ENCODE results near the gene EEF2.
"Not testable (repeated sequence)": the region's sequence is repeated elsewhere in the genome, so short reads cannot be mapped to it uniquely, and the experiment has no call there.

EEF2 gene

GRCh38 chr19:3970313-3970807 is 14.9 kb downstream of the EEF2 start:
- H3K36me3 ChIP-seq (ENCODE audit: control insufficient read depth, insufficient read depth, low read length) = peaks cover 31% of the 10 kb centered on the region
- H3K9me3 ChIP-seq (ENCODE audit: control insufficient read depth, insufficient read depth, low read length) = no peaks in the 10 kb centered on the region
- H3K9ac ChIP-seq (ENCODE audit: low read depth, low read length) = peak overlapping the region; percentile 81
- H3K4me3 ChIP-seq (ENCODE audit: low read depth, low read length) = peak overlapping the region; percentile 89
- peaks cover 8% of the 10 kb centered on the region for H3K4me1 ChIP-seq (ENCODE audit: control insufficient read depth, insufficient read depth, low read length)
- H3K27me3 ChIP-seq (ENCODE audit: control insufficient read depth, insufficient read depth, low read length) = no peaks in the 10 kb centered on the region

GRCh38 chr19:3969435-3970312 is 15.6 kb downstream of the EEF2 start:
- peaks cover 33% of the 10 kb centered on the region for H3K36me3 ChIP-seq (ENCODE audit: control insufficient read depth, insufficient read depth, low read length)
- peak overlapping the region; percentile 89 for H3K4me3 ChIP-seq (ENCODE audit: low read depth, low read length)
- peaks cover 8% of the 10 kb centered on the region for H3K4me1 ChIP-seq (ENCODE audit: control insufficient read depth, insufficient read depth, low read length)
- H3K27me3 ChIP-seq (ENCODE audit: control insufficient read depth, insufficient read depth, low read length) = no peaks in the 10 kb centered on the region
- no peaks in the 10 kb centered on the region for H3K9me3 ChIP-seq (ENCODE audit: control insufficient read depth, insufficient read depth, low read length)
- H3K9ac ChIP-seq (ENCODE audit: low read depth, low read length) = peak overlapping the region; percentile 81

- Histone ChIP-seq H3K36me3 (ENCODE audit: control insufficient read depth, insufficient read depth, low read length) (peaks cover 39% of the 10 kb centered on the region), H3K9me3 (ENCODE audit: control insufficient read depth, insufficient read depth, low read length) (no peaks in the 10 kb centered on the region), H3K27me3 (ENCODE audit: control insufficient read depth, insufficient read depth, low read length) (no peaks in the 10 kb centered on the region), H3K4me1 (ENCODE audit: control insufficient read depth, insufficient read depth, low read length) (peaks cover 8% of the 10 kb centered on the region), H3K4me3 (ENCODE audit: low read depth, low read length) (peak overlapping the region; percentile 89), H3K9ac (ENCODE audit: low read depth, low read length) (peak overlapping the region; percentile 60)
Measured at GRCh38 chr19:3968556-3969434, 16.5 kb downstream of the EEF2 start.

GRCh38 chr19:3967983-3968382 is 17.3 kb downstream of the EEF2 start:
- H3K36me3 ChIP-seq (ENCODE audit: control insufficient read depth, insufficient read depth, low read length) = peaks cover 47% of the 10 kb centered on the region
- not testable (repeated sequence) for H3K9me3 ChIP-seq (ENCODE audit: control insufficient read depth, insufficient read depth, low read length); H3K27me3 ChIP-seq (ENCODE audit: control insufficient read depth, insufficient read depth, low read length); H3K9ac ChIP-seq (ENCODE audit: low read depth, low read length); H3K4me1 ChIP-seq (ENCODE audit: control insufficient read depth, insufficient read depth, low read length); H3K4me3 ChIP-seq (ENCODE audit: low read depth, low read length)

GRCh38 chr19:3966051-3967017 is 18.9 kb downstream of the EEF2 start:
- Histone ChIP-seq H3K9me3 (ENCODE audit: control insufficient read depth, insufficient read depth, low read length) (no peaks in the 10 kb centered on the region), H3K4me3 (ENCODE audit: low read depth, low read length) (no peak overlapping the region), H3K4me1 (ENCODE audit: control insufficient read depth, insufficient read depth, low read length) (peaks cover 8% of the 10 kb centered on the region), H3K9ac (ENCODE audit: low read depth, low read length) (peak overlapping the region; percentile 37), H3K36me3 (ENCODE audit: control insufficient read depth, insufficient read depth, low read length) (peaks cover 57% of the 10 kb centered on the region), H3K27me3 (ENCODE audit: control insufficient read depth, insufficient read depth, low read length) (no peaks in the 10 kb centered on the region)

GRCh38 chr19:3964256-3965194 is 20.7 kb downstream of the EEF2 start:
- Histone ChIP-seq H3K27me3 (ENCODE audit: control insufficient read depth, insufficient read depth, low read length) (no peaks in the 10 kb centered on the region), H3K36me3 (ENCODE audit: control insufficient read depth, insufficient read depth, low read length) (peaks cover 73% of the 10 kb centered on the region), H3K4me1 (ENCODE audit: control insufficient read depth, insufficient read depth, low read length) (peaks cover 8% of the 10 kb centered on the region), H3K9me3 (ENCODE audit: control insufficient read depth, insufficient read depth, low read length) (no peaks in the 10 kb centered on the region), H3K9ac (ENCODE audit: low read depth, low read length) (no peak overlapping the region), H3K4me3 (ENCODE audit: low read depth, low read length) (no peak overlapping the region)

GRCh38 chr19:3963458-3964255 is 21.6 kb downstream of the EEF2 start:
- Histone ChIP-seq H3K9me3 (ENCODE audit: control insufficient read depth, insufficient read depth, low read length) (no peaks in the 10 kb centered on the region), H3K27me3 (ENCODE audit: control insufficient read depth, insufficient read depth, low read length) (no peaks in the 10 kb centered on the region), H3K9ac (ENCODE audit: low read depth, low read length) (no peak overlapping the region), H3K36me3 (ENCODE audit: control insufficient read depth, insufficient read depth, low read length) (peaks cover 82% of the 10 kb centered on the region), H3K4me3 (ENCODE audit: low read depth, low read length) (no peak overlapping the region), H3K4me1 (ENCODE audit: control insufficient read depth, insufficient read depth, low read length) (peaks cover 3% of the 10 kb centered on the region)

- Histone ChIP-seq H3K4me1 (ENCODE audit: control insufficient read depth, insufficient read depth, low read length) (no peaks in the 10 kb centered on the region), H3K36me3 (ENCODE audit: control insufficient read depth, insufficient read depth, low read length) (peaks cover 70% of the 10 kb centered on the region), H3K4me3 (ENCODE audit: low read depth, low read length) (no peak overlapping the region), H3K9ac (ENCODE audit: low read depth, low read length) (no peak overlapping the region), H3K9me3 (ENCODE audit: control insufficient read depth, insufficient read depth, low read length) (no peaks in the 10 kb centered on the region), H3K27me3 (ENCODE audit: control insufficient read depth, insufficient read depth, low read length) (no peaks in the 10 kb centered on the region)
Measured at GRCh38 chr19:3961007-3961406, 24.3 kb downstream of the EEF2 start.

- Histone ChIP-seq H3K27me3 (ENCODE audit: control insufficient read depth, insufficient read depth, low read length) (no peaks in the 10 kb centered on the region), H3K4me1 (ENCODE audit: control insufficient read depth, insufficient read depth, low read length) (no peaks in the 10 kb centered on the region), H3K4me3 (ENCODE audit: low read depth, low read length) (no peak overlapping the region), H3K36me3 (ENCODE audit: control insufficient read depth, insufficient read depth, low read length) (peaks cover 63% of the 10 kb centered on the region), H3K9ac (ENCODE audit: low read depth, low read length) (no peak overlapping the region), H3K9me3 (ENCODE audit: control insufficient read depth, insufficient read depth, low read length) (no peaks in the 10 kb centered on the region)
Measured at GRCh38 chr19:3959766-3960131, 25.5 kb downstream of the EEF2 start.

All from iPS-15b (cell line).